CD4-positive, alpha-beta T cell (primary cell): Measurements from ENCODE around the gene SAC3D1. TPM values are rescaled to one million over a fixed set of nuclear protein-coding genes. Genes with fewer than 3 reads are reported as not detected.

ENCODE experiments used
- ATAC-seq: fragments of 200-7000 bp; cut with Tn5 transposase; one replicate; pipeline ENCODE4 v1.10.0; 2022; ENCODE audit warnings: mild to moderate bottlenecking; ENCODE audit not compliant: poor library complexity
- CTCF ChIA-PET: fragments of 350-600 bp; sonication (Branson Sonifier 250); formaldehyde crosslinking; loops from one replicate; lab custom pipeline; 2021; ENCODE audit warnings: antibody characterized with exemption, inconsistent platforms; lab: Charles Lee
- POLR2A ChIA-PET: fragments of 350-600 bp; sonication (Branson Sonifier 250); formaldehyde crosslinking; loops from one replicate; lab custom pipeline; 2021; ENCODE audit warnings: antibody characterized with exemption, inconsistent platforms; lab: Charles Lee
- DNase-seq, 14 experiments: peaks; one replicate each; pipeline ENCODE4 v3.0.0-alpha.2; 2013 to 2020; ENCODE audit warnings: mixed read lengths in 2 of 14
- H3K27ac ChIP-seq, 2 donors: one replicate each; pipeline versions ENCODE4 v1.5.1 to v1.7.0; 2013; ENCODE audit warnings: low read length in 2 of 2, low read depth in 1 of 2, mild to moderate bottlenecking in 1 of 2
- H3K27me3 ChIP-seq, 2 experiments: 1 replicate in 1 of 2; 2 replicates in 1 of 2; pipeline versions ENCODE4 v1.6.1 to v1.7.0; 2013; ENCODE audit warnings: low read length in 2 of 2, control low read depth in 1 of 2, mild to moderate bottlenecking in 1 of 2, moderate library complexity in 1 of 2; ENCODE audit not compliant: insufficient read depth in 2 of 2, control insufficient read depth in 1 of 2
- H3K36me3 ChIP-seq: one replicate; pipeline ENCODE4 v1.6.1; 2013; ENCODE audit warnings: low read length, control low read depth; ENCODE audit not compliant: insufficient read depth
- H3K4me1 ChIP-seq: one replicate; pipeline ENCODE4 v1.6.1; 2013; ENCODE audit warnings: low read length, control low read depth; ENCODE audit not compliant: insufficient read depth
- H3K4me3 ChIP-seq: one replicate; pipeline ENCODE4 v1.5.1; 2013; ENCODE audit warnings: mild to moderate bottlenecking, low read length, moderate library complexity
- H3K9me3 ChIP-seq, 2 experiments: 1 replicate in 1 of 2; 2 replicates in 1 of 2; pipeline versions ENCODE4 v1.6.1 to v1.7.0; 2013; ENCODE audit warnings: low read length in 2 of 2, mild to moderate bottlenecking in 2 of 2, control low read depth in 1 of 2, moderate library complexity in 1 of 2; ENCODE audit not compliant: control insufficient read depth in 1 of 2, insufficient read depth in 1 of 2
- H3K27ac Mint-ChIP-seq: one replicate; pipeline ENCODE4 v1.8.0; 2020; ENCODE audit warnings: mixed read lengths
- H3K27me3 Mint-ChIP-seq: one replicate; pipeline ENCODE4 v1.8.0; 2021; ENCODE audit warnings: mixed read lengths
- H3K36me3 Mint-ChIP-seq: one replicate; pipeline ENCODE4 v1.8.0; 2021; ENCODE audit warnings: low read depth, mixed read lengths
- H3K4me1 Mint-ChIP-seq: one replicate; pipeline ENCODE4 v1.8.0; 2021; ENCODE audit warnings: low read depth, mixed read lengths
- H3K4me3 Mint-ChIP-seq: one replicate; pipeline ENCODE4 v1.8.0; 2020; ENCODE audit warnings: mild to moderate bottlenecking, mixed read lengths
- H3K9me3 Mint-ChIP-seq: one replicate; pipeline ENCODE4 v1.8.0; 2020; ENCODE audit warnings: mixed read lengths
- CTCF ChIP-seq: fragments of 200-600 bp; IDR thresholded peaks from one replicate; pipeline ENCODE4 v1.8.0; 2022; ENCODE audit warnings: antibody characterized with exemption, mild to moderate bottlenecking
- intact Hi-C, 2 experiments: fragments of 100-400 bp; cut with DNase I in 1 of 2; cut with micrococcal nuclease in 1 of 2; formaldehyde crosslinking; loops; one replicate each; pipeline versions ENCODE4 v1.15.1 to v1.9.0; 2023 to 2025; cut with DNase I, micrococcal nuclease
- total RNA-seq, 174 experiments: library from RNA in 2 of 174; stranded (reverse) in 2 of 174; gene quantifications; one replicate each; pipeline ENCODE4 v1.2.3 and lab custom pipeline; 2021 to 2026

Gene SAC3D1
- total RNA-seq, 2 experiments from 2014 or later, result 0.49 to 0.78 TPM

- no peak for TF ChIP-seq CTCF
- intact Hi-C loops, result loop anchor here (1.0 to 10.0 kb wide), 2 partner anchors 8 to 297 kb away; partner anchors contain the start of gene CDC42EP2 (in 1 of the 2)
- Mint-ChIP-seq H3K4me3 (peak overlapping the region; percentile 42), H3K36me3 (peaks cover 3% of the 10 kb centered on the region), H3K4me1 (peaks cover 25% of the 10 kb centered on the region), H3K27me3 (no peaks in the 10 kb centered on the region), H3K9me3 (no peaks in the 10 kb centered on the region), H3K27ac (no peak overlapping the region)
- Histone ChIP-seq H3K9me3 (no peaks in the 10 kb centered on the region), H3K36me3 (peaks cover 32% of the 10 kb centered on the region), H3K4me3 (no peak overlapping the region), H3K27ac (no peak overlapping the region), H3K4me1 (peaks cover 24% of the 10 kb centered on the region), H3K27me3 (no peaks in the 10 kb centered on the region)
- POLR2A ChIA-PET, result interaction anchor here (0.9 to 1.1 kb wide), 2 partner anchors 8 to 79 kb away, joined by 4 read pairs; partner anchors contain the start of gene VPS51
- ATAC-seq (no peak), DNase-seq (no peak)
- CTCF ChIA-PET, result interaction anchor here (0.9 kb wide), 1 partner anchor 99 kb away, joined by 3 read pairs; the partner anchor contains the start of gene ZNHIT2
Observed at GRCh38 chr11:65017937-65018336, 23.1 kb upstream of the SAC3D1 start.

GRCh38 chr11:65019824-65020223 is 21.2 kb upstream of the SAC3D1 start:
- no peaks in the 10 kb centered on the region for H3K9me3 Mint-ChIP-seq
- ATAC-seq (no peak), DNase-seq (no peak)
- no peaks in the 10 kb centered on the region for H3K27me3 Mint-ChIP-seq
- TF ChIP-seq CTCF, result no peak
- Histone ChIP-seq H3K9me3 (no peaks in the 10 kb centered on the region), H3K4me1 (peaks cover 9% of the 10 kb centered on the region), H3K27ac (no peak overlapping the region), H3K27me3 (no peaks in the 10 kb centered on the region), H3K36me3 (peaks cover 32% of the 10 kb centered on the region), H3K4me3 (no peak overlapping the region)
- ChIA-PET CTCF (no interaction called here), POLR2A (no interaction called here)
- H3K27ac Mint-ChIP-seq, result no peak overlapping the region
- intact Hi-C loops, result loop anchor here in 1 of 2 experiments (10.0 kb wide), 1 partner anchor 295 kb away; the partner anchor contains the start of gene CDC42EP2
- H3K4me3 Mint-ChIP-seq, result no peak overlapping the region
- H3K36me3 Mint-ChIP-seq, result no peaks in the 10 kb centered on the region
- peaks cover 13% of the 10 kb centered on the region for H3K4me1 Mint-ChIP-seq

GRCh38 chr11:65021003-65021402 is 20.0 kb upstream of the SAC3D1 start:
- Histone ChIP-seq H3K27me3 (no peaks in the 10 kb centered on the region), H3K4me1 (no peaks in the 10 kb centered on the region), H3K36me3 (peaks cover 32% of the 10 kb centered on the region), H3K27ac (no peak overlapping the region), H3K4me3 (no peak overlapping the region), H3K9me3 (no peaks in the 10 kb centered on the region)
- Mint-ChIP-seq H3K36me3 (no peaks in the 10 kb centered on the region), H3K27ac (no peak overlapping the region), H3K9me3 (no peaks in the 10 kb centered on the region), H3K27me3 (no peaks in the 10 kb centered on the region), H3K4me3 (no peak overlapping the region), H3K4me1 (peaks cover 4% of the 10 kb centered on the region)
- ATAC-seq, result no peak
- ChIA-PET CTCF (interaction anchor here (0.7 kb wide), 1 partner anchor 75 kb away, joined by 4 read pairs; the partner anchor contains the start of gene VPS51), POLR2A (no interaction called here)
- no peak for DNase-seq
- TF ChIP-seq CTCF, result no peak
- intact Hi-C loops, result no loop called here
